ENCODE measurements around the gene ABHD17A. TPM values are rescaled to one million over a fixed set of nuclear protein-coding genes. Genes with fewer than 3 reads are reported as not detected.

The ABHD17A gene
- total and polyA plus RNA-seq, 4 donors = 68.8 to 110 (median 91.0) TPM

DNA sequence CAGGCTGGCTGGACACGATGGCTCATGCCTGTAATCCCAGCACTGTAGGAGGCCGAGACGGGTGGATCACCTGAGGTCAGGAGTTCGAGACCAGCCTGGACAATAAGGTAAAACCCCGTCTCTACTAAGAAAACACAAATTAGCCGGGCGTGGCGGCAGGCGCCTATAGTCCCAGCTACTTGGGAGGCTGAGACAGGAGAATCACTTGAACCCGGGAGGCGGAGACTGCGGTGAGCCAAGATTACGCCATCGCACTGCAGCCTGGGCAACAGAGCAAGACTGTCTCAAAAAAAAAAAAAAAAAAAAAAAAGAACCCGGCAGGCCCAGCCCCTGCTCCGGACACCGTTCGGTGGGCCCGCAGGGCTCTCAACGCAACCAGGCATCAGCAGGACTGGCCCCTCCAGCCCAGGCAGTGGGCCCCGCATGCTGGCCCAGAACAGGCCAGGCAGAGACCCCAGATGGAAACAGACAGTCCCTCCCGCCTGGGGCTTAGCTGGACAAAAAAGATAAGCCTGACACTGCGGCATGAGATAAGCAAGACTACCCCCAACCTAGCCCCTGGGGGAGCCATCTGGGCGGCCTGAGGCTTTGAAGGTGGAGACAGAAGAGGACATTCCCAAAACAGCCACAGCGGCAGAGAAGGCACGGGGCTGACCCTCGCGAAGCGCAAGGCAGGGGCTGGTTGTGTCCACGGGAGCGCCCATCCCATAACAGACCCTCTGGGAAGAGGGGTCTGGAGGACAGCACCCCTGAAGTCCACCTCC lies 48.7 kb downstream of the ABHD17A start:
- ATAC-seq (ENCODE audit: insufficient read depth, low FRiP score) = no peak
- DNase-seq = no peak
- TF ChIP-seq, protein P1, sequence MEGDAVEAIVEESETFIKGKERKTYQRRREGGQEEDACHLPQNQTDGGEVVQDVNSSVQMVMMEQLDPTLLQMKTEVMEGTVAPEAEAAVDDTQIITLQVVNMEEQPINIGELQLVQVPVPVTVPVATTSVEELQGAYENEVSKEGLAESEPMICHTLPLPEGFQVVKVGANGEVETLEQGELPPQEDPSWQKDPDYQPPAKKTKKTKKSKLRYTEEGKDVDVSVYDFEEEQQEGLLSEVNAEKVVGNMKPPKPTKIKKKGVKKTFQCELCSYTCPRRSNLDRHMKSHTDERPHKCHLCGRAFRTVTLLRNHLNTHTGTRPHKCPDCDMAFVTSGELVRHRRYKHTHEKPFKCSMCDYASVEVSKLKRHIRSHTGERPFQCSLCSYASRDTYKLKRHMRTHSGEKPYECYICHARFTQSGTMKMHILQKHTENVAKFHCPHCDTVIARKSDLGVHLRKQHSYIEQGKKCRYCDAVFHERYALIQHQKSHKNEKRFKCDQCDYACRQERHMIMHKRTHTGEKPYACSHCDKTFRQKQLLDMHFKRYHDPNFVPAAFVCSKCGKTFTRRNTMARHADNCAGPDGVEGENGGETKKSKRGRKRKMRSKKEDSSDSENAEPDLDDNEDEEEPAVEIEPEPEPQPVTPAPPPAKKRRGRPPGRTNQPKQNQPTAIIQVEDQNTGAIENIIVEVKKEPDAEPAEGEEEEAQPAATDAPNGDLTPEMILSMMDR (IDR thresholded peaks at IDR 0.05; ENCODE audit: control extremely low read depth, extremely low read depth) = no peak

GRCh38 chr19:1833540-1833939 lies 51.8 kb downstream of the ABHD17A start:
- H3K9ac ChIP-seq (ENCODE audit: insufficient read depth in 1 of 2, low read length in 2 of 2) = no peak overlapping the region
- 71 to 85% methylated on average over 15 of the region's 15 CpGs for WGBS, 2 donors
- DNase-seq (no peak), ATAC-seq (ENCODE audit: insufficient read depth, low FRiP score) (no peak)
- peaks cover 0 to 12% (median 0%) of the 10 kb centered on the region in 5 donors for H3K4me1 ChIP-seq (ENCODE audit: control insufficient read depth in 5 of 5, insufficient read depth in 5 of 5, low read length in 5 of 5)
- no peaks in the 10 kb centered on the region for H3K9me3 ChIP-seq (ENCODE audit: control insufficient read depth in 4 of 4, insufficient read depth in 3 of 4, low read length in 3 of 4)
- H3K27me3 ChIP-seq (ENCODE audit: control insufficient read depth in 3 of 3, insufficient read depth in 3 of 3, low read length in 2 of 3) = no peaks in the 10 kb centered on the region
- TF ChIP-seq, protein P1 (IDR thresholded peaks at IDR 0.05; ENCODE audit: control extremely low read depth, extremely low read depth) = no peak
- no peak overlapping the region for H3K27ac ChIP-seq (ENCODE audit: low read depth in 1 of 2, low read length in 1 of 2)
- H3K4me3 ChIP-seq = no peak overlapping the region
- H3K36me3 ChIP-seq (ENCODE audit: control insufficient read depth in 4 of 4, insufficient read depth in 4 of 4, low read length in 4 of 4) = peaks cover 0 to 14% (median 0%) of the 10 kb centered on the region in 4 donors

More for the DNA sequence above, 48.7 kb downstream of the ABHD17A start:
- Histone ChIP-seq H3K27me3 (ENCODE audit: control insufficient read depth in 3 of 3, insufficient read depth in 3 of 3, low read length in 2 of 3) (no peaks in the 10 kb centered on the region), H3K27ac (ENCODE audit: low read depth in 1 of 2, low read length in 1 of 2) (no peak overlapping the region), H3K4me3 (no peak overlapping the region), H3K36me3 (ENCODE audit: control insufficient read depth in 4 of 4, insufficient read depth in 4 of 4, low read length in 4 of 4) (peaks cover 0 to 6% (median 0%) of the 10 kb centered on the region in 4 donors), H3K9ac (ENCODE audit: insufficient read depth in 1 of 2, low read length in 2 of 2) (no peak overlapping the region), H3K9me3 (ENCODE audit: control insufficient read depth in 4 of 4, insufficient read depth in 3 of 4, low read length in 3 of 4) (no peaks in the 10 kb centered on the region), H3K4me1 (ENCODE audit: control insufficient read depth in 5 of 5, insufficient read depth in 5 of 5, low read length in 5 of 5) (peaks cover 0 to 18% (median 0%) of the 10 kb centered on the region in 5 donors)
- WGBS, 2 donors = 90 to 94% methylated on average over 29 to 31 of the region's 31 CpGs

DNA sequence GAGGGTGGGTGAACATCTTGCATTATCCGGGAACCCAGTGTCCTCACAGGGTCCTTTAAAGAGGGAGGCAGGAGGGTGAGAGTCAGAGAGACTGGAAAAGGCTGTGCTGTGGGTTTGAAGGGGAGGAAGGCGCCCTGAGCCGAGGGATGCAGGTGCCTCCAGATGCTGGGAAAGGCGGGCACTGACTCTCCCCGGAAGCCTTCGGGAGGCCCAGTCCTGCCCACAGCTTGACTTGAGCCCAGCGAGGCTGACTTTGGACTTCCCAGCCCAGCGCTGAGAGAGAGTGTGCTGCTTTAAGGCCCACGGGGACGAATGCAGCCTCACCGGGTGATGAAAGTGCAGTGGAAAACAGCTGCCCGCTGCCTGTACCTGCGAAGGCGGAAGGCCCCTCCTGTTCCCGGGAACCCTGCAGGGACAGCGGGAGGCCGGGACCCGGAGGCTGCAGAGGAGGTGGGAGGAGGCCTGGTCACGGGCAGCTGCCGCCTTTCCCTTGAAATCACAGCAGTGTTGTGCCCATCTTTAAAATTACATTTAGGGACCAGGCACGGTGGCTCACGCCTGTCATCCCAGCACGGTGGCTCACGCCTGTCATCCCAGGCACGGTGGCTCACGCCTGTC lies 53.1 kb downstream of the ABHD17A start:
- H3K27ac ChIP-seq (ENCODE audit: low read depth in 1 of 2, low read length in 1 of 2) = no peak overlapping the region
- ATAC-seq (ENCODE audit: insufficient read depth, low FRiP score) (no peak), DNase-seq (no peak)
- WGBS, 2 donors = 91 to 96% methylated on average over 26 of the region's 26 CpGs
- TF ChIP-seq, protein P1 (IDR thresholded peaks at IDR 0.05; ENCODE audit: control extremely low read depth, extremely low read depth) = no peak
- H3K4me1 ChIP-seq (ENCODE audit: control insufficient read depth in 5 of 5, insufficient read depth in 5 of 5, low read length in 5 of 5) = peaks cover 0 to 8% (median 0%) of the 10 kb centered on the region in 5 donors
- H3K9me3 ChIP-seq (ENCODE audit: control insufficient read depth in 4 of 4, insufficient read depth in 3 of 4, low read length in 3 of 4) = no peaks in the 10 kb centered on the region
- no peaks in the 10 kb centered on the region for H3K27me3 ChIP-seq (ENCODE audit: control insufficient read depth in 3 of 3, insufficient read depth in 3 of 3, low read length in 2 of 3)
- no peak overlapping the region for H3K9ac ChIP-seq (ENCODE audit: insufficient read depth in 1 of 2, low read length in 2 of 2)
- H3K36me3 ChIP-seq (ENCODE audit: control insufficient read depth in 4 of 4, insufficient read depth in 4 of 4, low read length in 4 of 4) = peaks cover 0 to 27% (median 0%) of the 10 kb centered on the region in 4 donors
- no peak overlapping the region for H3K4me3 ChIP-seq

Measured in lung (tissue), 12 donors.